Uterus (tissue), 4 donors: ENCODE results near the gene NFIA. TPM values are rescaled to one million over a fixed set of nuclear protein-coding genes. Genes with fewer than 3 reads are reported as not detected.
A peak's percentile ranks its signal among the peaks of the same experiment; 100 is the strongest.

Experiments used
- DNase-seq, 2 donors: peaks; one replicate each; pipeline ENCODE4 v3.0.0-alpha.2; 2019 to 2020
- H3K27ac ChIP-seq, 2 donors: fragments of 200-600 bp; sonication (generic); 1 replicate in 1 of 2; 2 replicates in 1 of 2; pipeline ENCODE4 v1.5.1; 2016 to 2018
- H3K27me3 ChIP-seq, 2 donors: fragments of 200-600 bp; sonication (generic); one replicate each; pipeline ENCODE4 v1.5.1; 2018 to 2019; ENCODE audit warnings: control low read depth in 1 of 2
- H3K36me3 ChIP-seq, 2 donors: fragments of 200-600 bp; sonication (generic); one replicate each; pipeline ENCODE4 v1.5.1; 2019; ENCODE audit warnings: control low read depth in 1 of 2
- H3K4me1 ChIP-seq, 2 donors: fragments of 200-600 bp; sonication (generic); one replicate each; pipeline ENCODE4 v1.5.1; 2018 to 2019; ENCODE audit warnings: control low read depth in 1 of 2
- H3K4me3 ChIP-seq, 2 donors: fragments of 200-600 bp; sonication (generic); 1 replicate in 1 of 2; 2 replicates in 1 of 2; pipeline ENCODE4 v1.5.1; 2018 to 2019; ENCODE audit warnings: mild to moderate bottlenecking in 1 of 2
- H3K9me3 ChIP-seq, 2 donors: fragments of 200-600 bp; sonication (generic); one replicate each; pipeline ENCODE4 v1.5.1; 2019; ENCODE audit warnings: control low read depth in 1 of 2
- POLR2A ChIP-seq, 2 donors: fragments of 450-650 bp; IDR thresholded peaks; one replicate each; pipeline ENCODE4 v1.6.1; 2016; ENCODE audit warnings: antibody characterized with exemption in 2 of 2, mild to moderate bottlenecking in 1 of 2, moderate library complexity in 1 of 2
- intact Hi-C: fragments of 100-400 bp; cut with DNase I; formaldehyde crosslinking; loops from one replicate; pipeline ENCODE4 v1.15.1; 2023; ENCODE audit warnings: low total_unique reads
- total RNA-seq, 4 donors: library from RNA; depleted of rRNA in 3 of 4; stranded (reverse); fragments of >200 nt in 3 of 4; gene quantifications; one replicate each; pipeline versions ENCODE4 v1.1.0 to v1.2.4, GENCODE V29; 2014 to 2023
- TF ChIP-seq, protein P1 (sequence below), 4 experiments: fragments of 200-600 bp in 2 of 4; fragments of 450-650 bp in 2 of 4; sonication (generic) in 2 of 4; IDR thresholded peaks; one replicate each; pipeline ENCODE4 v1.5.1; 2016 to 2019; ENCODE audit warnings: antibody characterized with exemption in 4 of 4, mild to moderate bottlenecking in 2 of 4, moderate library complexity in 1 of 4
- donor health status: DM: yes; HTN: yes; CAD: no.

Gene NFIA
- total RNA-seq, 4 donors from 2014 or later = 49.2 to 116 (median 64.9) TPM

- Histone ChIP-seq H3K4me3 (no peak overlapping the region), H3K27ac (no peak overlapping the region), H3K36me3 (no peaks in the 10 kb centered on the region), H3K9me3 (no peaks in the 10 kb centered on the region), H3K4me1 (peaks cover 0 to 5% of the 10 kb centered on the region in 2 donors), H3K27me3 (no peaks in the 10 kb centered on the region)
- intact Hi-C loops = no loop called here
- TF ChIP-seq, protein P1, sequence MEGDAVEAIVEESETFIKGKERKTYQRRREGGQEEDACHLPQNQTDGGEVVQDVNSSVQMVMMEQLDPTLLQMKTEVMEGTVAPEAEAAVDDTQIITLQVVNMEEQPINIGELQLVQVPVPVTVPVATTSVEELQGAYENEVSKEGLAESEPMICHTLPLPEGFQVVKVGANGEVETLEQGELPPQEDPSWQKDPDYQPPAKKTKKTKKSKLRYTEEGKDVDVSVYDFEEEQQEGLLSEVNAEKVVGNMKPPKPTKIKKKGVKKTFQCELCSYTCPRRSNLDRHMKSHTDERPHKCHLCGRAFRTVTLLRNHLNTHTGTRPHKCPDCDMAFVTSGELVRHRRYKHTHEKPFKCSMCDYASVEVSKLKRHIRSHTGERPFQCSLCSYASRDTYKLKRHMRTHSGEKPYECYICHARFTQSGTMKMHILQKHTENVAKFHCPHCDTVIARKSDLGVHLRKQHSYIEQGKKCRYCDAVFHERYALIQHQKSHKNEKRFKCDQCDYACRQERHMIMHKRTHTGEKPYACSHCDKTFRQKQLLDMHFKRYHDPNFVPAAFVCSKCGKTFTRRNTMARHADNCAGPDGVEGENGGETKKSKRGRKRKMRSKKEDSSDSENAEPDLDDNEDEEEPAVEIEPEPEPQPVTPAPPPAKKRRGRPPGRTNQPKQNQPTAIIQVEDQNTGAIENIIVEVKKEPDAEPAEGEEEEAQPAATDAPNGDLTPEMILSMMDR (IDR thresholded peaks at IDR 0.05) = no peak
- no peak for DNase-seq
Measured at GRCh38 chr1:61208172-61208571, 125.8 kb downstream of the NFIA start.

DNA sequence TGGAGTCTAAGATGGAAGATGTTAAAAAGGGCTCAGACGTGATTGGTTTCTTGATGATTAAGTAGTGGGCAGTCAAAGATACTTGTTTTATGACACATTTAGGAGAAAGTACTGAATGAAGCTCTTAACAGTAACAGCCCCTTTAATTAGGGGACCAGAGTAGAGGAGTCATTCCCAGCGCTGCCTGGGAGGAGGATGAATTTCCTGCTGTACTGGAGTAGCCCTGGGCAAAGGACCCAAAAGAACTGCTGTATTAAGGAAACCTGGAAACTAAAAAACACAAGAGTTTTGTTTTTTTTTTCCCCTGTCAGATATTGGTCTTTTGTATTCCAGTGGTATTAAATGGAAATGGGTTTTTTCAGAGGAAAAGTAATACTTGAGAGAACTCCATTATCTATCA is 126.5 kb downstream of the NFIA start:
- no peak for TF ChIP-seq POLR2A (IDR thresholded peaks at IDR 0.05)
- TF ChIP-seq, protein P1 (IDR thresholded peaks at IDR 0.05) = no peak

DNA sequence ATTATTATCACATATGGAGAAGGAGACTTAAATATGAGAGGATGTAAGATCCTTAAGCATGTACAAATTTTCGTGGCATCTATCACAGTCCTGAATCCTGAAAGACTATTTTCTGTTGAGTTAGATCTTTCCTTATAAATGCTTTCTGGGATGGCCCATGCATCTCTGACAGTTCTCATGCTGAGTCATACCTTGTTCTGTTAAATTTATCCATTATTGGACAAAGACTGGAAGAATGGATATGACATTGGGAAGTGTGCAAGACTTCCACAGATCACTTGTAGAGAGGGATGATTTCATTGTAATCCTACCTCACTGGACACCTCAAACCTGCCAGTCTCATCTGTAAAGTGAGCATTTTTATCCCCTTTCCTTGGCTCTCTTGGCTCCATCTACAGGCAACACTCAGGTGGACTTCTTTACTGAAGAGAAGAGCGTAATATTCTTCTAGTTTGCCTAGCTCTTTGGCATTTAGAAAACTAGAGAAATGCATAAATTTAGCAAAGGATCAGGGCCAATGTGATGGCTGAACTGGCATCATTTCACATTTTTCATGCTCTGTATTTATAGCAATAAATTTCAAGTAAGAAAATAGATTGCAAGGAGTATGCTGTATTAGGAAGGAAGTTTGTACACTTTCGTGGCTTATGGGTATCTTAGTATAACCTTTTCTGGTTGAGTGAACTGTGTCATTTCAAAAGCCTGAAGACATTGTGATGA is 128.2 kb downstream of the NFIA start:
- no peaks in the 10 kb centered on the region for H3K4me1 ChIP-seq

More for the DNA sequence above, 126.5 kb downstream of the NFIA start:
- Histone ChIP-seq H3K36me3 (no peaks in the 10 kb centered on the region), H3K9me3 (no peaks in the 10 kb centered on the region), H3K4me1 (no peaks in the 10 kb centered on the region), H3K27me3 (no peaks in the 10 kb centered on the region), H3K27ac (no peak overlapping the region), H3K4me3 (no peak overlapping the region)
- intact Hi-C loops = no loop called here
- no peak for DNase-seq

GRCh38 chr1:61213245-61214011 is 131.1 kb downstream of the NFIA start:
- Histone ChIP-seq H3K9me3 (no peaks in the 10 kb centered on the region), H3K36me3 (no peaks in the 10 kb centered on the region), H3K27me3 (no peaks in the 10 kb centered on the region), H3K4me1 (peaks cover 0 to 7% of the 10 kb centered on the region in 2 donors), H3K27ac (no peak overlapping the region), H3K4me3 (no peak overlapping the region)
- intact Hi-C loops = no loop called here
- TF ChIP-seq, protein P1 (IDR thresholded peaks at IDR 0.05) = no peak
- TF ChIP-seq POLR2A (IDR thresholded peaks at IDR 0.05) = no peak
- DNase-seq = no peak

More for the DNA sequence above, 128.2 kb downstream of the NFIA start:
- TF ChIP-seq, protein P1 (IDR thresholded peaks at IDR 0.05) = peak in 1 of 4 experiments; percentile 14
- TF ChIP-seq POLR2A (IDR thresholded peaks at IDR 0.05) = no peak
- H3K36me3 ChIP-seq = no peaks in the 10 kb centered on the region
- no peak overlapping the region for H3K27ac ChIP-seq
- H3K4me3 ChIP-seq = no peak overlapping the region
- no peaks in the 10 kb centered on the region for H3K9me3 ChIP-seq
- intact Hi-C loops = no loop called here
- no peak for DNase-seq
- H3K27me3 ChIP-seq = no peaks in the 10 kb centered on the region

GRCh38 chr1:61215119-61215518 is 132.8 kb downstream of the NFIA start:
- intact Hi-C loops = no loop called here
- Histone ChIP-seq H3K27me3 (no peaks in the 10 kb centered on the region), H3K9me3 (no peaks in the 10 kb centered on the region), H3K4me1 (peaks cover 0 to 7% of the 10 kb centered on the region in 2 donors), H3K36me3 (no peaks in the 10 kb centered on the region), H3K27ac (no peak overlapping the region), H3K4me3 (no peak overlapping the region)
- no peak for TF ChIP-seq POLR2A (IDR thresholded peaks at IDR 0.05)
- TF ChIP-seq, protein P1 (IDR thresholded peaks at IDR 0.05) = no peak
- DNase-seq = no peak
